Dermis microvascular lymphatic vessel endothelial cell (primary cell): ENCODE results near the gene TEX13B. TPM values are rescaled to one million over a fixed set of nuclear protein-coding genes. Genes with fewer than 3 reads are reported as not detected.
"Not testable (repeated sequence)": the region's sequence is repeated elsewhere in the genome, so short reads cannot be mapped to it uniquely, and the experiment has no call there.

Experiments
- DNase-seq, 2 donors: peaks; one replicate each; pipeline versions ENCODE4 v3.0.0 to v3.0.0-alpha.2; 2010; ENCODE audit warnings: low read depth in 2 of 2
- total RNA-seq: library from RNA; depleted of rRNA; stranded (reverse); fragments of >200 nt; gene quantifications from 2 replicates; pipeline ENCODE4 v1.2.1, GENCODE V29; 2014

Gene TEX13B, protein sequence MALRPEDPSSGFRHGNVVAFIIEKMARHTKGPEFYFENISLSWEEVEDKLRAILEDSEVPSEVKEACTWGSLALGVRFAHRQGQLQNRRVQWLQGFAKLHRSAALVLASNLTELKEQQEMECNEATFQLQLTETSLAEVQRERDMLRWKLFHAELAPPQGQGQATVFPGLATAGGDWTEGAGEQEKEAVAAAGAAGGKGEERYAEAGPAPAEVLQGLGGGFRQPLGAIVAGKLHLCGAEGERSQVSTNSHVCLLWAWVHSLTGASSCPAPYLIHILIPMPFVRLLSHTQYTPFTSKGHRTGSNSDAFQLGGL
- total RNA-seq, result not detected in 2 replicates

GRCh38 chrX:107982356-107982755 lies at the start of gene TEX13B:
TEX13B (minus strand) TSS chrX:107982370; CDS start chrX:107982127, 243 bp downstream.
- no peak for DNase-seq

DNA sequence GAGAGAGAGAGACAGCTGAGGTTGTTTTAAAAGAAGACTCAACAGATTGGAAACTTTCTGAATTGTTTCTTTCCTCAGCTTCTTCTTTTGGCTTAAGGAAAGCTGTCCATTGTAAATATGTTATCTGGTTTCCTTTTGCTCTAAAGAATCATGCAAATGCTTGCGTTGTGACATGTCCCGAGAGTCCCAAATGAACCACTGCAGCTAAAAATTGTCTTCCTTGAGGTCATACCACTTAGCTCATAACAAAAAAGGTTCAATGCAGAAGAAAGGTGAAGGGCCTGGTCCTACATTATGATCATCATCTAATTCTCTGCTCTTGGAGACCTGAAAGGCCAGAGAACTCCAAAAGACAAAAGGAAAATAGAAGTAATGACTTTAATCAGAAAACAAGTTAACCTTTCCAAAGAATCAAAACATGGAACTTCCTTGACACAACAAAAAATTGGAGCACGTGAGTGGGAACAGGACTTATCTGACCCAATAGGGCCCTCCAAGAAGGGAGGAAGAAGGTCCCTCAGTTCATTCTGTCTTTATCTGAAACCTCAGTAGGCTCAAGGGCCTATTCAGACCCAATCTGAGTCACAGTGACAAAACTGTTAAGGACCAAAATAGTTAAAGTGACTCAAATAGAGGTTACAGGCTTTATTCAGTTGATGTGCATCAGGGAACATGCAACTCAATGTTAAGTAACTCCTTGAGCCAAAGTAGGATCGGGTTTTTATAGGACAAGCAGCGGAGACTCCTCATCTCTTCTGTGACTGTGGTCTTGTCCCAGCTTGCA lies 48.0 kb upstream of the TEX13B start:
- no peak for DNase-seq

GRCh38 chrX:108028854-108029253 lies 46.7 kb upstream of the TEX13B start:
- DNase-seq, result no peak

DNA sequence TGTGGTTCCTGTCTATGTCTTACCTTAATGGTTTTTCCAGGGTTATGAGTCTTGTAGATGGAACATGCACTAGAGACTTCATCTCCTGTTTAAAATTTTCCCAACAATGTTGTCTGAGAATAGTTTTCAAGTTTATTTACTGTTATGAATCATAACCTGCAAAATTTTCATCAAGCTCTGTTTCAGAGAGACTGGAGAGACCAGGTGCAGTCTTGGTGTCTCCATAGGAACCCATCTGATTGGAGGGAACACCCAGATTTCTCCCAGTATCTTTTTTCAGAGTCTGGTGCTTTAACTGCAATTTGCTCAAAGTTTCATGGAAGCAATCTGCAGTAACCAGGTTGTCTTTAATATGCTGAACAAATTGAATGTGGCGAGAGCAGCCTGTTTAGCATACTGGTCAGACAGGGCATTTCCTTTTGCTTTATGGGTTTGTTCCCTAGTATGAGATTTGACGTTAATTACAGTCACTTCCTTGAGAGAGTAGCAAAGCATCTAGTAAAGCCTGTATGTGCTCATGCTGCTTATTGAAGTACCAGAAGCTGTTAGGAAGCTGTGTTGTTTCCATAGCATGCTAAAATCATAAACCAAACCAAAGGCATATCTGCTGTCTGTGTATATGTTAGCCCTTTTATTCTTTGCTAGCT lies 43.9 kb upstream of the TEX13B start:
- DNase-seq, result peak in 1 of 2 donors; percentile 77

- DNase-seq, result no peak
These were observed 43.2 kb upstream of the TEX13B start for GRCh38 chrX:108025376-108025775.

DNA sequence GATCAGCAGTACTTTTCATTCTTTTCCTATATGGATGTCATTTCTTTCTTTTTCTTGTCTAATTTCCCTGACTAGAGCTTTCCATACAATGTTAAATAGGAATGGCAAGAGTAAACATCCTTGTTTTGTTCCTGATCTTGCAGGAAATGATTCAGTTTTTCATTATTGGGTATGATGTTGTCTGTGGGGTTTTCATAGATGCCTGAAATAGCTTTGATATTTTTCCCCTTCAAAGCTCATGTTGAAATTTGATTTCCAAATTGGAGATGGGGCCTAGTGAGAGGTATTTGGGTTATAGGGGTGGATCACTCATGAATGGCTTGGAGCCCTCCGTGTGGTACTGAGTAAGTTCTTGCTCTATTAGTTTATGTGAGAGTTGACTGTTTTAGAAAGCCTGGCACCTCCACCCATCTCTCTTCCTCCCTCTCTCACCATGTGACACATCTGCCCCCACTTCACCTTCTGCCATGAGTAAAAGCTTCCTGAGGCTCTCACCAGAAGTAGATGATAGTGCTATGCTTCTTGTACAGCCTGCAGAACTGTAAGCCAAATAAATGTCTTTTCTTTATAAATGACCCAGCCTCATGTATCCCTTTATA lies 40.4 kb upstream of the TEX13B start:
- DNase-seq, result peak; percentile 7 to 64

- peak in 1 of 2 donors; percentile 52 for DNase-seq
These were observed 38.5 kb upstream of the TEX13B start for GRCh38 chrX:108020631-108021030.

- no peak for DNase-seq
These were observed 37.3 kb upstream of the TEX13B start for GRCh38 chrX:108019382-108019875.

GRCh38 chrX:108018656-108019381 lies 36.6 kb upstream of the TEX13B start:
- no peak for DNase-seq

DNA sequence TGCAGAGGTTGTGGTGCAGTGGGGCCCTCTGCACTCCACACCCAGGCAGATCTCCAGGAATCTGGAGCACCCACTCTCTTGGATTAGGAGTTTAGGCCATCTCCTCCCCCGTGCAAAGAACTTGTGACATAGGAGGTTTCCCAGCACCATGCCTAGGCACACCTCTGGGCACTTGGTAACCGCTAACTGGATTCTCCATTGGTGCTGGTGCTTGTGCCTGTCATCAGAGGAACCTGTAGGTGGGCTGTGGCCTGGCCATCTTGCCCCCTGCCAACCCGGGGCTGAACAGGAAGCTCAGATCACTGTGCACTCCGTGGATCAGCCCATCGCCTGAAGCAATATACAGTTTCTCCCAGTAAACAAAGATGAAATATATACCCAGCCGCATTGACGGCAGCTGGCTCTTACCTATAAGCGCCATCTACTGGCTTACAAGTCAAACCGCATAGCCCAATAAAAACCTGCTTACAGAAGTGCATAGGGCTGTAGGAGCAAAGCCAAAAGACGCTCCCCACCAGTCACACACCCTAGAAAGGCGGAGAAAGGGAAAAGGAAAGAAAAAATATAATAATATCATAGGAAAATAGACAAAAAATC lies 19.1 kb upstream of the TEX13B start:
- peak; percentile 33 to 53 for DNase-seq

DNA sequence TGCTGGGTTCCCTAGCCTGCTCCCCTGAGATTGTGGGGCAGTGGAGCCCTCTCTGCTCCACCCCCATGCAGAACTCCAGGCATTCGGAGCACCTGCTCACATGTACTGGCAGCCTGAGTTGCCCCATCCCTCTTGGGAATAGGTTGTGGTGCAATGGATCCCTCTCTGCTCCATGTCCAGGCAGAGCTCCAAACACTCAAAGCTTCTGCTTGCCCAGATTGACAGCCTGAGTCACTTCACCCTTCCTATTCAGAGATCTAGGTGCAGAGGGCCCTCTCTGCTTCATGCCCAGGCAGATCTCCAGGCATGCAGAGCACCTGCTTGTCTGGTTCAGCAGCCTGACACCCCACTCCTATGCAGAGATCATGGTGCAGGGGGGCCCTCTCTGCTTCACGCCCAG lies 18.6 kb upstream of the TEX13B start:
- DNase-seq, result no peak

- no peak for DNase-seq
These were observed 14.0 kb upstream of the TEX13B start for GRCh38 chrX:107996124-107996523.

DNA sequence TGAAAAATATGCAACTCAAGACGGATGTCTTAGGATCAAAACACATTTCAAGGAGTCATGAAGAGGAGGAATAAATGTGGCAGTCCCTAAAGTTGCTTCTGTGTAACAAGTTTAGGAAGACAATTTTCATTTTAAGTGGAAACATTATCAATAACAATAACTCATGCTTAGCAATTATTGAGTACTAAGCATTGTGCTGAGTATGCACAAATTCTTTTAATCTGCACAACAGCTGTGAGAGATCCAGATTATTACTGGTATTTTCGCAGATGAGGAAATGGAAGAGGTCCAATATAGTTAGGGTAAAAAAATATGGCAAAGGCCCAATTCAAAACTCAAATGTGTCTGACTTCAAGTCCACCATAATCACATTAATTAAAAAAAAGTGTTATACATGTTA lies 2.9 kb upstream of the TEX13B start:
- no peak for DNase-seq

DNA sequence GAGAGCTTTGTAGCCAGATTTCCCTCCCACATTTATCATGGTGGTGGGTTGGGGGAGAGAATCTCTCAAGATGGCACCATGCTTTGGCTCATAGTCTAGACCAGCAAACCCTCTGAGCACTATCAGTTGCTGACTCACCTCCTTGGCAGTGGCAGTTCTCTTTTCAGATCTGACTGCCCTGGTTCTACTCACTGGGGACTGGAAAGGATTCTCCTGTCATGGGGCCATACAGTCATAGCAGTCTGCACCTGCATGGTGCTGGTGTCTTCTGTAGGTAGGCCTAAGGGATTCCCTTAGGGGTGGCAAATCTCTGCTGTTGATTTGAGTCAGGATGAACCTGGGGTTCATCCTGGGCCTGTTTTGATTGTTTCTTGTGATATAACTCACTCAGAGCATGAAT lies 2.6 kb downstream of the TEX13B start:
- no peak for DNase-seq

GRCh38 chrX:107978707-107979307 lies 3.4 kb downstream of the TEX13B start:
- DNase-seq, result peak; percentile 10 to 26

- DNase-seq, result no peak
These were observed 4.1 kb downstream of the TEX13B start for GRCh38 chrX:107978071-107978470.

DNA sequence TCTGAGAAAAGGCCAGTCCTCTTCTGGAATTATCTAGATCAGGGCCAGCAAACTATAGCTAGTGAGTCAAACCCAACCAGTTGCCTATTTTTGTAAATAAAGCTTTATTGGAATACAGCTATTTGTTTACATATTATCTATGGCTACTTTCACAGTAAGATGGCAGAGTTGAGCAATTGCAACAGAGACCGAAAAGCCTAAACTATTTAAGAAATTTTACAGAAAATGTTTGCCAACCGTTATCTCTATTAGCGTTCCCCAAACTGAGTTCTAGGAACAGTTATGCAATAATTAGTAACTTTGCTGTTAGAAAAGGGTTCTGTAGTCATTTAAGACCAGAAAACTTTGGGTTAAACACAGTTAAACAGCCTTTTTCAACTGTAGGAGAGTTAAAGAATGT lies 10.5 kb downstream of the TEX13B start:
- no peak for DNase-seq

- no peak for DNase-seq
These were observed 12.1 kb downstream of the TEX13B start for GRCh38 chrX:107970073-107970472.

GRCh38 chrX:107968623-107969022 lies 13.5 kb downstream of the TEX13B start:
- DNase-seq, result no peak

DNA sequence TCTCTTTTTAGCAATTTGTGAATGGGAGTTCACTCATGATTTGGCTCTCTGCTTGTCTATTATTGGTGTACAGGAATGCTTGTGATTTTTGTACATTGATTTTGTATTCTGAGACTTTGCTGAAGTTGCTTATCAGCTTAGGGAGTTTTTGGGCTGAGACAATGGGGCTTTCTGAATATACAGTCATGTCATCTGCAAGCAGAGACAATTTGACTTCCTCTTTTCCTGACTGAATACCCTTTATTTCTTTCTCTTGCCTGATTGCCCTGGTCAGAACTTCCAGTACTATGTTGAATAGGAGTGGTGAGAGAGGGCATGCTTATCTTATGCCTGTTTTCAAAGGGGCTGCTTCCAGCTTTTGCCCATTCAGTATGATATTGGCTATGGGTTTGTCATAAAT lies 26.8 kb downstream of the TEX13B start:
- DNase-seq, result not testable (repeated sequence)
